Activated effector memory CD4-positive, alpha-beta T cell treated with Interleukin-2 at 50 U/mL for 16 hours (primary cell): ENCODE data around the gene KDM4E.
"Not testable (repeated sequence)": the region's sequence is repeated elsewhere in the genome, so short reads cannot be mapped to it uniquely, and the experiment has no call there.

Experiments
- DNase-seq: peaks from one replicate; pipeline ENCODE4 v3.0.0-alpha.2; 2020

The KDM4E gene

GRCh38 chr11:95024958-95025357, at the start of gene KDM4E:
KDM4E (plus strand) TSS chr11:95025258; CDS start chr11:95025558, 300 bp downstream.
- no peak for DNase-seq

GRCh38 chr11:94975599-94975998, 49.5 kb upstream of the KDM4E start:
- no peak for DNase-seq

- no peak for DNase-seq
These were observed 37.7 kb upstream of the KDM4E start for GRCh38 chr11:94987378-94987777.

- DNase-seq = no peak
These were observed 36.3 kb upstream of the KDM4E start for GRCh38 chr11:94988748-94989147.

- DNase-seq = no peak
These were observed 31.6 kb upstream of the KDM4E start for GRCh38 chr11:94993400-94993943.

- DNase-seq = no peak
These were observed 27.6 kb upstream of the KDM4E start for GRCh38 chr11:94997437-94997836.

- DNase-seq = no peak
These were observed 26.8 kb upstream of the KDM4E start for GRCh38 chr11:94998285-94998684.

- DNase-seq = no peak
These were observed 21.3 kb upstream of the KDM4E start for GRCh38 chr11:95003716-95004115.

- no peak for DNase-seq
These were observed 19.4 kb upstream of the KDM4E start for GRCh38 chr11:95005642-95006041.

GRCh38 chr11:95011376-95011775, 13.7 kb upstream of the KDM4E start:
- no peak for DNase-seq

GRCh38 chr11:95014184-95014821, 10.8 kb upstream of the KDM4E start:
- no peak for DNase-seq

- DNase-seq = no peak
These were observed 8.9 kb upstream of the KDM4E start for GRCh38 chr11:95016139-95016538.

GRCh38 chr11:95021468-95021867, 3.6 kb upstream of the KDM4E start:
- not testable (repeated sequence) for DNase-seq

- not testable (repeated sequence) for DNase-seq
These were observed 536 bp downstream of the KDM4E start for GRCh38 chr11:95025594-95025993.

- DNase-seq = no peak
These were observed 3.3 kb downstream of the KDM4E start for GRCh38 chr11:95028357-95028756.

GRCh38 chr11:95033051-95033450, 8.0 kb downstream of the KDM4E start:
- DNase-seq = no peak

- DNase-seq = no peak
These were observed 10.3 kb downstream of the KDM4E start for GRCh38 chr11:95035316-95035715.

GRCh38 chr11:95037356-95038035, 12.4 kb downstream of the KDM4E start:
- not testable (repeated sequence) for DNase-seq

- no peak for DNase-seq
These were observed 17.2 kb downstream of the KDM4E start for GRCh38 chr11:95042239-95042638.

GRCh38 chr11:95042906-95043305, 17.8 kb downstream of the KDM4E start:
- DNase-seq = no peak

GRCh38 chr11:95044010-95044409, 19.0 kb downstream of the KDM4E start:
- DNase-seq = no peak

- DNase-seq = no peak
These were observed 20.8 kb downstream of the KDM4E start for GRCh38 chr11:95045812-95046211.

GRCh38 chr11:95049122-95049521, 24.1 kb downstream of the KDM4E start, which contains the start of gene KDM4F:
KDM4F (plus strand) TSS chr11:95049422.
- not testable (repeated sequence) for DNase-seq

GRCh38 chr11:95050595-95051202, 25.6 kb downstream of the KDM4E start:
- no peak for DNase-seq
